Keratinocyte (primary cell): ENCODE data around the gene ZNF460. TPM values are rescaled to one million over a fixed set of nuclear protein-coding genes. Genes with fewer than 3 reads are reported as not detected.

Source experiments
- DNase-seq: peaks from one replicate; pipeline ENCODE4 v3.0.0-alpha.2; 2011; ENCODE audit warnings: low read depth, missing footprints, low spot score
- FAIRE-seq: peaks from 2 replicates; lab custom pipeline; 2011; peaks lifted over from hg19 to GRCh38; lab: Jason Lieb, UNC
- H2AFZ ChIP-seq: 2 replicates; pipeline ENCODE4 v1.6.0; 2012; ENCODE audit warnings: low read length, control low read depth, inconsistent platforms; ENCODE audit not compliant: control insufficient read depth
- H3K27ac ChIP-seq: 2 replicates; pipeline ENCODE4 v1.5.1; 2011; ENCODE audit warnings: low read length; ENCODE audit not compliant: control insufficient read depth, insufficient read depth
- H3K27me3 ChIP-seq: 3 replicates; pipeline ENCODE4 v1.6.0; 2011; ENCODE audit warnings: low read length; ENCODE audit not compliant: control insufficient read depth, insufficient read depth; ENCODE audit errors: extremely low read depth
- H3K36me3 ChIP-seq, 2 experiments: 2 replicates in 1 of 2; 3 replicates in 1 of 2; pipeline ENCODE4 v1.5.1; 2011; ENCODE audit warnings: low read length in 2 of 2, mild to moderate bottlenecking in 1 of 2; ENCODE audit not compliant: control insufficient read depth in 2 of 2, insufficient read depth in 2 of 2; ENCODE audit errors: extremely low read depth in 1 of 2
- H3K4me1 ChIP-seq: 3 replicates; pipeline ENCODE4 v1.5.1; 2011; ENCODE audit warnings: low read length; ENCODE audit not compliant: control insufficient read depth, insufficient read depth; ENCODE audit errors: extremely low read depth
- H3K4me2 ChIP-seq: 3 replicates; pipeline ENCODE4 v1.6.0; 2011; ENCODE audit warnings: low read depth, low read length; ENCODE audit not compliant: control insufficient read depth, insufficient read depth; ENCODE audit errors: extremely low read depth
- H3K4me3 ChIP-seq, 3 experiments: fragments of 200-600 bp in 1 of 3; sonication (generic) in 1 of 3; 2 replicates in 2 of 3; 3 replicates in 1 of 3; pipeline ENCODE4 v1.5.1; 2011 to 2016; ENCODE audit warnings: low read length in 3 of 3, mild to moderate bottlenecking in 3 of 3, control low read depth in 2 of 3, inconsistent platforms in 1 of 3, low read depth in 1 of 3, mixed read lengths in 1 of 3, mixed run types in 1 of 3, moderate library complexity in 1 of 3; ENCODE audit not compliant: control insufficient read depth in 2 of 3, insufficient read depth in 2 of 3; ENCODE audit errors: extremely low read depth in 1 of 3
- H3K79me2 ChIP-seq: 2 replicates; pipeline ENCODE4 v1.6.0; 2012; ENCODE audit warnings: low read length; ENCODE audit not compliant: control insufficient read depth, insufficient read depth
- H3K9ac ChIP-seq: 3 replicates; pipeline ENCODE4 v1.6.0; 2011; ENCODE audit warnings: low read length; ENCODE audit not compliant: control insufficient read depth, insufficient read depth; ENCODE audit errors: extremely low read depth
- H3K9me1 ChIP-seq: 3 replicates; pipeline ENCODE4 v1.6.0; 2011; ENCODE audit warnings: low read length; ENCODE audit not compliant: control insufficient read depth, insufficient read depth; ENCODE audit errors: extremely low read depth
- H3K9me3 ChIP-seq: 2 replicates; pipeline ENCODE4 v1.5.1; 2012; ENCODE audit warnings: low read depth, low read length; ENCODE audit not compliant: control insufficient read depth
- H4K20me1 ChIP-seq: 3 replicates; pipeline ENCODE4 v1.6.0; 2011; ENCODE audit warnings: low read length; ENCODE audit not compliant: control insufficient read depth, insufficient read depth; ENCODE audit errors: extremely low read depth
- CTCF ChIP-seq, 3 experiments: IDR thresholded peaks in 1 of 3; conservative IDR thresholded peaks in 1 of 3; optimal IDR thresholded peaks in 1 of 3; 2 replicates in 2 of 3; 3 replicates in 1 of 3; pipeline versions ENCODE3 to v1.5.1; 2011; ENCODE audit warnings: low read length in 3 of 3, mild to moderate bottlenecking in 3 of 3, moderate library complexity in 2 of 3, control low read depth in 1 of 3, inconsistent platforms in 1 of 3; ENCODE audit not compliant: insufficient read depth in 2 of 3; ENCODE audit errors: extremely low read depth in 1 of 3
- EZH2 ChIP-seq: IDR thresholded peaks from one replicate; pipeline ENCODE4 v1.6.1; 2012; ENCODE audit warnings: inconsistent platforms, mild to moderate bottlenecking, low read length, moderate library complexity
- dilution Hi-C: fragments of 300-500 bp; cut with MboI; formaldehyde crosslinking; loops from one replicate; pipeline ENCODE4 v1.7.0; 2020; ENCODE audit warnings: low sequenced_read_pairs; ENCODE audit not compliant: extremely low pct_ligation_motif_present
- polyA plus RNA-seq, 5 experiments: library from polyadenylated mRNA; depleted of rRNA in 3 of 5; stranded (reverse) in 3 of 5; stranded (forward) in 1 of 5; unstranded in 1 of 5; fragments of >200 nt; gene quantifications; 1 replicate in 1 of 5; 2 replicates in 3 of 5; 3 replicates in 1 of 5; pipeline versions ENCODE4 v1.2.1 to v1.2.3, GENCODE V29; 2011 to 2012; ENCODE audit warnings: missing spikeins in 2 of 5, low read depth in 1 of 5, low replicate concordance in 1 of 5

Gene ZNF460
- polyA plus RNA-seq, 1 donor (not counting 4 experiments of a cell fraction or from before 2014, with no cell fraction given) = 10.3 TPM

DNA sequence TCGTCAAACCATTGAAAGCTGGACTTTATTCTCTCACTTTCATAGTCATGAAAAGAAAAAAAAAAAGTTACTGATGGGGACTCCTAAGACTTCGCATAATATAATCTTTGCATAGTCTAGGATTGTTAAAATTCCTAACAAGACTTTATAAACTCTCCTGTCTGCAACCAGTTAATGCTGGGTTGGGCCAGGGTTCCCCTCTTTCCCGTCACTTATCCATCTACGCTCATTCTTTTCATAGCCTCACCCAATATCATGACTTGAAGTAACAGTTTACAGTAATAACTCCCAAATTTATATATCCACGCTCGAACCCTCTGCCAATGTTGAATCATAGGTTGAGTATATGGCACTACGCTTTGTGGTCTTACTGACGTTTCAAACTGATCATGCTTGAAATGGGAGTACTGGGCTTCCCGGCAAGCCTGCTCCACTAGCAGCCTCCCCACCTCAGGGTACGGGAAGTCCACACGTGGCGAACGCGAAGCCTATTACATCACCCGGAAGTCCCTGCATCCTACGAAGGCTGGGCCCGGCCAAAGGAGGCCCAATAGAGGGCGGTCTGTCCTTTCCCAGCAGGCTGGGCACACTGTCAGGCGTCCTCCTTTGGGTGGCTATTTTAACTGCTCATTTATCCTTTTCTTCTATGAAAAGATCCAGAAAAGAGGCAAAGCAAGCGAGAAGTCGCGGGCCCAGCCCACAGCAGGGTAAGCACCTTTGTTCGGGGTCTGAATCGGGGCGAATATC lies 694 bp upstream of the ZNF460 start:
- DNase-seq (peak; percentile 83), FAIRE-seq (peak; percentile 72)
- TF ChIP-seq CTCF (optimal IDR thresholded peaks at IDR 0.05 in 1 of 3, IDR thresholded peaks at IDR 0.05 in 1 of 3, conservative IDR thresholded peaks at IDR 0.05 in 1 of 3; ENCODE audit: extremely low read depth in 1 of 3, insufficient read depth in 2 of 3, low read length in 3 of 3) (peak; percentile 32 to 69 (median 48)), EZH2 (no peak)
- Histone ChIP-seq H3K4me2 (peak overlapping the region; percentile 77), H2AFZ (peak overlapping the region; percentile 76), H3K79me2 (peaks cover 42% of the 10 kb centered on the region), H3K4me3 (peak overlapping the region; percentile 70 to 81 (median 71)), H3K27me3 (no peaks in the 10 kb centered on the region), H3K36me3 (peaks cover 7 to 15% of the 10 kb centered on the region in 2 experiments), H3K27ac (peak overlapping the region; percentile 99), H3K9me1 (no peaks in the 10 kb centered on the region), H4K20me1 (peaks cover 11% of the 10 kb centered on the region), H3K9me3 (no peaks in the 10 kb centered on the region), H3K9ac (peak overlapping the region; percentile 99), H3K4me1 (peaks cover 38% of the 10 kb centered on the region)
- dilution Hi-C loops = no loop called here

DNA sequence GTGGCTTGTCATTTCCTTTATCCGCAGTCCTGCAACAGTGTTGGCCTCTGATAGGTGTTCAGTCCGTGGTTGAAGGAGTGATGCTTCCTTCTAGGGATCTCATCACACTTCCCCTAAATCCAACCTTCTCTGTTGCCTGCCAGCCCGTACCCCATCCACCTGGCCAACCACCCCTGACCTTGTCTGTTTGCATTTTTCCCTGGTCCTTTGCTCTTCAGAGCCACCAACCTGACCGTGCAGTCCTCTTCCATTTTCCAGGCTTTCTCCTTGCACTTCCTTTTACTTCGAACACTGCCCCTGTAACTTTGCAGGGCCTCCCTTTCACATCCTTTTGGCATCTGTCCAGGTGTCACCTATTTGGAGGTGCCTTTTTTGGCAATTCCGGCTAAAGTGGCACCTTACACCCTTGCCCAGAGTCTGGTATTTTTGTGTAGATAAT lies 696 bp downstream of the ZNF460 start:
- no peak for TF ChIP-seq EZH2
- TF ChIP-seq CTCF (optimal IDR thresholded peaks at IDR 0.05 in 1 of 3, IDR thresholded peaks at IDR 0.05 in 1 of 3, conservative IDR thresholded peaks at IDR 0.05 in 1 of 3; ENCODE audit: extremely low read depth in 1 of 3, insufficient read depth in 2 of 3, low read length in 3 of 3) = no peak
- no peaks in the 10 kb centered on the region for H3K27me3 ChIP-seq
- peaks cover 11% of the 10 kb centered on the region for H4K20me1 ChIP-seq
- H3K79me2 ChIP-seq = peaks cover 56% of the 10 kb centered on the region
- FAIRE-seq (no peak), DNase-seq (no peak)
- dilution Hi-C loops = no loop called here
- H3K9me1 ChIP-seq = no peaks in the 10 kb centered on the region
- H3K9me3 ChIP-seq = no peaks in the 10 kb centered on the region
- H2AFZ ChIP-seq = no peak overlapping the region
- H3K4me3 ChIP-seq = peak overlapping the region; percentile 70 to 81 (median 71)
- H3K36me3 ChIP-seq = peaks cover 11 to 28% of the 10 kb centered on the region in 2 experiments
- peak overlapping the region; percentile 95 for H3K4me2 ChIP-seq
- H3K9ac ChIP-seq = peak overlapping the region; percentile 99
- peak overlapping the region; percentile 99 for H3K27ac ChIP-seq
- H3K4me1 ChIP-seq = peaks cover 38% of the 10 kb centered on the region
